Colonic mucosa (tissue), 4 donors: ENCODE measurements around the gene SF1. TPM values are rescaled to one million over a fixed set of nuclear protein-coding genes. Genes with fewer than 3 reads are reported as not detected.

ENCODE experiments used
- DNase-seq: peaks from one replicate; pipeline ENCODE4 v3.0.0-alpha.2; 2020
- H3K27ac ChIP-seq: fragments of 200-600 bp; one replicate; pipeline ENCODE4 v1.8.0; 2021
- H3K27me3 ChIP-seq: fragments of 200-600 bp; one replicate; pipeline ENCODE4 v1.8.0; 2021
- H3K36me3 ChIP-seq: fragments of 200-600 bp; one replicate; pipeline ENCODE4 v1.8.0; 2021
- H3K4me1 ChIP-seq: fragments of 200-600 bp; one replicate; pipeline ENCODE4 v1.8.0; 2021; ENCODE audit warnings: mild to moderate bottlenecking
- H3K4me3 ChIP-seq: fragments of 200-600 bp; one replicate; pipeline ENCODE4 v1.8.0; 2021
- H3K9ac ChIP-seq, 2 donors: one replicate each; pipeline ENCODE4 v1.7.0; 2013; ENCODE audit warnings: control low read depth in 2 of 2, low read depth in 2 of 2, low read length in 2 of 2
- H3K9me3 ChIP-seq: fragments of 200-600 bp; one replicate; pipeline ENCODE4 v1.8.0; 2021
- intact Hi-C: fragments of 100-400 bp; cut with DNase I; formaldehyde crosslinking; loops from one replicate; pipeline ENCODE4 v1.14.1; 2022
- total RNA-seq, 2 donors: library from RNA; stranded (reverse); fragmentation: NEBNext Ultra II Directional in 1 of 2; extraction: Animal tissue kit (Norgen Biotek cat#: 25700) in 1 of 2; gene quantifications; one replicate each; pipeline ENCODE4 v1.2.1, GENCODE V29; 2021
- TF ChIP-seq, protein P1 (sequence below): fragments of 200-600 bp; IDR thresholded peaks from one replicate; pipeline ENCODE4 v1.8.0; 2022; ENCODE audit warnings: antibody characterized with exemption, mild to moderate bottlenecking
- donor health status: healthy.
- donor health status: DM: no; HTN: no; CAD: no.
- donor health status: DM: no; HTN: no; CAD: no.

The SF1 gene
- total RNA-seq, 2 donors from 2014 or later: 164 to 220 TPM

DNA sequence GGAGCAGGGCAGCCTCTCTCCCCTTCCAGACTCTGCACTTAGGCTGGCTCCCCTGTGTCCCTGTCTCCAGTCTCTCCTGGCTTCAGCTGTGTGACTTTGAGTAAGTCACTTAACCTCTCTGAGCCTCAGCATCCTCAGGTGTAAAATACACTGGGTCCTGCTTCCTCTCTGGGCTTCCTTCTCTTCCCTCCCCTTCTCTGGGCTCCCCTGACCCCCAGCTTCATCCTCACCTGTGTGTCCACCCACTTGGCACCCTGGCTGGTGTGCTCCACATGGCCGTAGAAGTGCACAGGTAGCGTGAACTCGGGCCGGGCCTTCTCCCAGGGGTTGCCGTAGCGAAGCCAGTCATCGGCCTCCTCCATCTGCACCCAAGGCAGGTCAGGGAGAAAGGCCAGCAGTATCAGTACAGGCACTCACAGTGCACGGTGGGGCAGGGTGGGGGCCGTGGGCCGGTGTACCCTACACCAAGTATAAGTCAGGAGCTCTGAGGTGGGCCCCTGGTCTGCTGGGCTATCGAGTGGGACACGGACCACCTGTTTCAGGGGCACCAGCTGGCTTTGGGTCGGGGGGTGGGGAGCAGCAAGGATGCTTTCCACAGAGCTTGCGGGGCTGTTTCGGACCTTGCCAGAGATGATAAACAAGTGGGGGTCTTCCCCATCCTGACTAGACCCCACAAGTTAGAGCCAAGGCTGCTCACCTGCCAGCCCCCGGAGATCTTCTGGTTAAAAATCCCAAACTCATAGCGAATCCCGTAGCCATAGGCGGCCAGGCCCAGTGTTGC, 20.6 kb downstream of the SF1 start:
- TF ChIP-seq, protein P1, sequence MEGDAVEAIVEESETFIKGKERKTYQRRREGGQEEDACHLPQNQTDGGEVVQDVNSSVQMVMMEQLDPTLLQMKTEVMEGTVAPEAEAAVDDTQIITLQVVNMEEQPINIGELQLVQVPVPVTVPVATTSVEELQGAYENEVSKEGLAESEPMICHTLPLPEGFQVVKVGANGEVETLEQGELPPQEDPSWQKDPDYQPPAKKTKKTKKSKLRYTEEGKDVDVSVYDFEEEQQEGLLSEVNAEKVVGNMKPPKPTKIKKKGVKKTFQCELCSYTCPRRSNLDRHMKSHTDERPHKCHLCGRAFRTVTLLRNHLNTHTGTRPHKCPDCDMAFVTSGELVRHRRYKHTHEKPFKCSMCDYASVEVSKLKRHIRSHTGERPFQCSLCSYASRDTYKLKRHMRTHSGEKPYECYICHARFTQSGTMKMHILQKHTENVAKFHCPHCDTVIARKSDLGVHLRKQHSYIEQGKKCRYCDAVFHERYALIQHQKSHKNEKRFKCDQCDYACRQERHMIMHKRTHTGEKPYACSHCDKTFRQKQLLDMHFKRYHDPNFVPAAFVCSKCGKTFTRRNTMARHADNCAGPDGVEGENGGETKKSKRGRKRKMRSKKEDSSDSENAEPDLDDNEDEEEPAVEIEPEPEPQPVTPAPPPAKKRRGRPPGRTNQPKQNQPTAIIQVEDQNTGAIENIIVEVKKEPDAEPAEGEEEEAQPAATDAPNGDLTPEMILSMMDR: no peak
- intact Hi-C loops: no loop called here
- no peaks in the 10 kb centered on the region for H3K36me3 ChIP-seq
- no peaks in the 10 kb centered on the region for H3K4me1 ChIP-seq
- no peak for DNase-seq
- no peak overlapping the region for H3K27ac ChIP-seq
- no peak overlapping the region for H3K9ac ChIP-seq
- H3K27me3 ChIP-seq: no peaks in the 10 kb centered on the region
- H3K9me3 ChIP-seq: no peaks in the 10 kb centered on the region
- no peak overlapping the region for H3K4me3 ChIP-seq

DNA sequence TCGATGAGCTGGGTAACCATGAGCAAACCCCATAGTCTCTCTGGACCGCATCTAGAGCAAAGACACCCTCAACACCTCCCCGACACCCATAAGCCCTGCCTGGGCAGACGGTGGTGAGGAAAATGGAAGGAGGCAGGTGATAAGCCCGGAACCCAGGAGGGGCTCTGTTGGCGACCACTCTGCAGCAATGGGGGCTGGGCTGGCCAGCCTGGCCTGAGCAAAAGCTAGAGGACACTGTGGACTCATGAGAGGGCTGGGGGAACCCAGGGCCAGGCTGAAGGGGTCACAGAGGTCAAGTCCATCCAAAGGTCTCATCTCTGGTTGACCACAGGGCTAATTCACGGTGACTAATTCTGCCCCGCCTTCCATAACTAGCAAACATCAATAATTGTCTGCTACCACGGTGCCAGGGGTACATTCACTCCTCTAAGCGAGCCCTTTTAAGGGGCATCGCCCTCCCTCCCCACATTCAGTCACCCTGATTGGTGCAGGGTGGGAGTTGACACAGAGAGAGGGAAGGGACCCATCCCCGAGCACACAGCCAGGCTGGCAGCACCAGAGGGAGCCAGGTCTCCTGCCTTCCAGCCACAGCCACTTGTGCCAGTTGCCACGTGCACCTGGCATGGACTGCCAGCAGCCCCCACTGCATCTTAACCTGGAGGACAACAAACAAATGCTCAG, 22.5 kb downstream of the SF1 start:
- TF ChIP-seq, protein P1: no peak
- intact Hi-C loops: no loop called here
- no peak overlapping the region for H3K4me3 ChIP-seq
- no peak overlapping the region for H3K9ac ChIP-seq
- no peaks in the 10 kb centered on the region for H3K9me3 ChIP-seq
- H3K27ac ChIP-seq: no peak overlapping the region
- no peak for DNase-seq
- H3K4me1 ChIP-seq: no peaks in the 10 kb centered on the region
- H3K27me3 ChIP-seq: no peaks in the 10 kb centered on the region
- no peaks in the 10 kb centered on the region for H3K36me3 ChIP-seq

DNA sequence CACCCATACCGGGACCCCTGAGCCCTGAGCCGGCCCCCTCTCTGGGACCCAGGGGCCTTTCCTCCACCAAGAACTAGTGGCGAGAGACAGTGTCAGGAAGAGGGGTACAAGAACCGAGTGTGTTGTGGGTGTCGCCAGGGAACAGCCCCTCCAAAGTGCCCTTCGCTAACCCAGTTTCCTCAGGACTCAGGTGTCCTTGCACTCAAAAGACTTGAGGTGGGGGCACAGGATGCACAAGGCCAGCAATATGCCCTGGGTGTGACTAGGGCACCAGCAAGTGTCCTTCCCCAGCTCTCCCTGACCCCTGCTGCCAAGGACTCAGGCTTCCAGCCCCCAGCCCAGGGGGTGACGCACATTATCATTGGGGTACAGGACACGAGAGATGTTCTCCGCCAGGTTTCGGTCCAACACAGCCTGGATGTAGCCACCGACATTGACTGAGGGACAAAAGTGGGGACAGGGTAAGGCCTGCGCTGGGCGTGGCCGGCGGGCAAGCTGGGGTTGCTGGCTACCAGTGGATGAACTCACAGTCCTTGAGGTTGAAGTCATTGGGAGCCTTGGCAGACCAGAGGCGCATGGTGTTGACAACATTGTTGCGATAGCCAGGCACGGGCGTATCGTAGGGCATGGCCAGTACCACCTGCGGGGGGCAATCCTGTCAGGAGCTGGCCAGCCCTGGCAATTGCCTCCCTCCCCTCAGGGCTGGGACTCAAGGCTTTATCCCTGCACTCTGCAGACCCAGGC, 23.3 kb downstream of the SF1 start:
- Histone ChIP-seq H3K36me3 (no peaks in the 10 kb centered on the region), H3K4me3 (no peak overlapping the region), H3K27ac (no peak overlapping the region), H3K4me1 (no peaks in the 10 kb centered on the region), H3K9ac (no peak overlapping the region), H3K27me3 (no peaks in the 10 kb centered on the region), H3K9me3 (no peaks in the 10 kb centered on the region)
- intact Hi-C loops: no loop called here
- TF ChIP-seq, protein P1: no peak
- no peak for DNase-seq

DNA sequence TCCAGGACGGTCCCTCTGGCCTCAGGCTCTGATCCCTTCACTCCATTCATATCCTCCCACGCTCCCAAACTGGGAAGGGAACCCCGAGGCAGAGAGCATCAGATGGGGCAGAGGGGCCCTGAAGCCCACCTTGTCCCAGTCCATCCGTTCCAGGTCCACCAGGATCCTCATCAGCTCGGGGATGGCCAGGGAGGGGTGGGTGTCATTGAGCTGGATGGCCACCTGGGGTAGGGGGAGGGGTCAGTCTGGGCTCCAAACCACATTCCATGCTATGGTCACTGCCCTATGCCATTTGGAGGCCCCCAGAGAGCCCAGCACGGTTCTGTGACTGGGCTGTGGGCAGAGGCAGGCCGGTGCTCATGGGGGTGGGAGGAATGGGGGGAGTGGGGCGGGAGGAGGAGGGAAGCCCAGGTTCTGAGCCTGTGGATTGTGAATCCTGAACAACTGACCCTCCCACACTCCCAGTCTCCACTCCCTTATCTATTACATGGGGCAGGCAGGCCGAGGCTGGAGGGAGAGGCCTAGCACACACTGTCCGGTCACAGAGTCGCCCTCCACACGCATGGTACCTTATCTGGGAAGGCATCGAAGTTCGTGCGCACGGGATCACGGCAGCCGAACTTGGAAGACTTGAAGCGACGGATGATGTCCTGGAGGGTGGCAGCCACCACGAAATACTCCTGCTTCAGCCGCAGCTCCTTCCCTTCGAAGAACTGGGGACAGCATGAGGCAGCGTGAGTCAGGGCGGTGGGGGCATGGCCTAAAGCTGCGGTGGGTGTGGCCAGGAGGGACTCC, 24.0 kb downstream of the SF1 start:
- no peaks in the 10 kb centered on the region for H3K36me3 ChIP-seq
- H3K4me1 ChIP-seq: no peaks in the 10 kb centered on the region
- H3K27ac ChIP-seq: no peak overlapping the region
- H3K4me3 ChIP-seq: no peak overlapping the region
- H3K9ac ChIP-seq: no peak overlapping the region
- TF ChIP-seq, protein P1: no peak
- H3K27me3 ChIP-seq: no peaks in the 10 kb centered on the region
- intact Hi-C loops: no loop called here
- no peaks in the 10 kb centered on the region for H3K9me3 ChIP-seq
- DNase-seq: no peak
